ENCODE results near the gene MTCP1. TPM values are rescaled to one million over a fixed set of nuclear protein-coding genes. Genes with fewer than 3 reads are reported as not detected.

Gene MTCP1
- total RNA-seq, 1 donor from 2014 or later, result 32.5 TPM

Other genes starting within 250 kb of the MTCP1 start
- not detected for gene SMIM9, start 236.5 kb downstream of the MTCP1 start, total RNA-seq (ENCODE audit: insufficient read depth, low replicate concordance)
- gene F8A1, start 184.8 kb downstream of the MTCP1 start, total RNA-seq (ENCODE audit: insufficient read depth, low replicate concordance), result 0.96 TPM
- gene F8, start 48.4 kb downstream of the MTCP1 start, total RNA-seq (ENCODE audit: insufficient read depth, low replicate concordance), result 1.4 TPM
- 77.0 TPM for gene FUNDC2, start 44.3 kb downstream of the MTCP1 start, total RNA-seq (ENCODE audit: insufficient read depth, low replicate concordance)
- 13.5 TPM for gene CMC4, start within 50 bp of the MTCP1 start, total RNA-seq (ENCODE audit: insufficient read depth, low replicate concordance)
- gene BRCC3, start 372 bp upstream of the MTCP1 start, total RNA-seq (ENCODE audit: insufficient read depth, low replicate concordance), result 11.1 TPM
- 71.5 TPM for gene VBP1, start 145.3 kb upstream of the MTCP1 start, total RNA-seq (ENCODE audit: insufficient read depth, low replicate concordance)
- gene RAB39B, start 193.4 kb upstream of the MTCP1 start, total RNA-seq (ENCODE audit: insufficient read depth, low replicate concordance), result 7.7 TPM

Data from umbilical cord (tissue), 1 donor.